ENCODE measurements around the gene NPHP3. TPM values are rescaled to one million over a fixed set of nuclear protein-coding genes. Genes with fewer than 3 reads are reported as not detected.

Gene NPHP3
- total RNA-seq, 6 experiments from 2014 or later = 17.6 to 21.6 (median 19.0) TPM

- TF ChIP-seq, protein P1, sequence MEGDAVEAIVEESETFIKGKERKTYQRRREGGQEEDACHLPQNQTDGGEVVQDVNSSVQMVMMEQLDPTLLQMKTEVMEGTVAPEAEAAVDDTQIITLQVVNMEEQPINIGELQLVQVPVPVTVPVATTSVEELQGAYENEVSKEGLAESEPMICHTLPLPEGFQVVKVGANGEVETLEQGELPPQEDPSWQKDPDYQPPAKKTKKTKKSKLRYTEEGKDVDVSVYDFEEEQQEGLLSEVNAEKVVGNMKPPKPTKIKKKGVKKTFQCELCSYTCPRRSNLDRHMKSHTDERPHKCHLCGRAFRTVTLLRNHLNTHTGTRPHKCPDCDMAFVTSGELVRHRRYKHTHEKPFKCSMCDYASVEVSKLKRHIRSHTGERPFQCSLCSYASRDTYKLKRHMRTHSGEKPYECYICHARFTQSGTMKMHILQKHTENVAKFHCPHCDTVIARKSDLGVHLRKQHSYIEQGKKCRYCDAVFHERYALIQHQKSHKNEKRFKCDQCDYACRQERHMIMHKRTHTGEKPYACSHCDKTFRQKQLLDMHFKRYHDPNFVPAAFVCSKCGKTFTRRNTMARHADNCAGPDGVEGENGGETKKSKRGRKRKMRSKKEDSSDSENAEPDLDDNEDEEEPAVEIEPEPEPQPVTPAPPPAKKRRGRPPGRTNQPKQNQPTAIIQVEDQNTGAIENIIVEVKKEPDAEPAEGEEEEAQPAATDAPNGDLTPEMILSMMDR (IDR thresholded peaks at IDR 0.05) = peak; percentile 76
- Mint-ChIP-seq H3K9me3 (no peaks in the 10 kb centered on the region), H3K4me1 (ENCODE audit: low read depth) (peaks cover 76% of the 10 kb centered on the region), H3K27me3 (ENCODE audit: insufficient read depth) (peaks cover 1% of the 10 kb centered on the region; the same call in 1 of the 2 replicates), H3K27ac (peak within 1 kb of the TSS; percentile 99), H3K36me3 (ENCODE audit: low read depth) (peaks cover 10% of the 10 kb centered on the region), H3K4me3 (peak within 1 kb of the TSS; percentile 99)
- DNase-seq = peak; percentile 64
Observed at GRCh38 chr3:132659365-132660051, 62.7 kb downstream of the NPHP3 start, which contains the start of gene ACAD11. ACAD11 (minus strand) TSS chr3:132659809; CDS start chr3:132659751, 58 bp downstream.

- Mint-ChIP-seq H3K9me3 (no peaks in the 10 kb centered on the region), H3K27me3 (ENCODE audit: insufficient read depth) (peaks cover 1% of the 10 kb centered on the region; the same call in 1 of the 2 replicates), H3K27ac (peak overlapping the region; percentile 99), H3K36me3 (ENCODE audit: low read depth) (peaks cover 10% of the 10 kb centered on the region), H3K4me3 (peak overlapping the region; percentile 99), H3K4me1 (ENCODE audit: low read depth) (peaks cover 72% of the 10 kb centered on the region)
- DNase-seq = no peak
- TF ChIP-seq, protein P1 (IDR thresholded peaks at IDR 0.05) = no peak
Observed at GRCh38 chr3:132659000-132659364, 63.2 kb downstream of the NPHP3 start.

DNA sequence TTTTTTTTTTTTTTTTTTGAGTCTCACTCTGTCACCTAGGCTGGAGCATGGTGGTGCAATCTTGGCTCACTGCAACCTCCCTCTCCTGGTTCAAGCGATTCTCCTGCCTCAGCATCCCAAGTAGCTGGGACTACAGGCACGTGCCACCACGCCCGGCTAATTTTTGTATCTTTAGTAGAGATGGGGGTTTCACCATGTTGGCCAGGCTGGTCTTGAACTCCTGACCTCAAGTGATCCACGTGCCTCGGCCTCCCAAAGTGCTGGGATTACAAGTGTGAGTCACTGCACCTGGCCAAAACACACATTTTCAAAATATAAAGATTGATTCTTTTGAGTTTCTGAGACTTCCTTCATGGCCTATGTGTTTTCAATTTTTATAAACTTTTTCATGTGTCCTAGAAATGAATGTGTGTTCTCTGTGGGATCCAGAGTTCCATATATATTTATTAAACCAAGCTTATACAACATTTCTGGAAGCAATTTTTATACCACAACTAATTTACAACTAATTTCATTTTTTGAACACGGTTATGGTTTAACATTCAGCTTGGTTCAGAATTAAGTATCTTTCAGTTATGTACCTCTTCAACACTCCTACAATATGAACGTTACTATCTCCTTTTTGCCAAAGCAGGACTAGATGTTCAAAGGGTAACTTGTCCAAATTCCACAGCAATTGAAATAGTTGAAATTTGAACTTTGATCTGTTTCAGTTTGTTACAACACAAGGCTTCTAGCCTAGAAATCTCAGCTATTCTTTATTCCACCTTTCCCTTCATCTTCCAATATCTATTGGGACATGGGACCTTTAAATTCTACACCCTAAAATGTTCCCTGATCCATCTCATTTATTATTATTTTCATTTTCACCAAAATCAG lies 64.1 kb downstream of the NPHP3 start:
- H3K36me3 Mint-ChIP-seq (ENCODE audit: low read depth) = peaks cover 10% of the 10 kb centered on the region
- TF ChIP-seq, protein P1 (IDR thresholded peaks at IDR 0.05) = no peak
- H3K4me3 Mint-ChIP-seq = peak overlapping the region; percentile 99
- peaks cover 63% of the 10 kb centered on the region for H3K4me1 Mint-ChIP-seq (ENCODE audit: low read depth)
- no peaks in the 10 kb centered on the region for H3K9me3 Mint-ChIP-seq
- peaks cover 1% of the 10 kb centered on the region; the same call in 1 of the 2 replicates for H3K27me3 Mint-ChIP-seq (ENCODE audit: insufficient read depth)
- peak overlapping the region; percentile 99 for H3K27ac Mint-ChIP-seq
- DNase-seq = no peak

GRCh38 chr3:132655471-132655870 lies 66.7 kb downstream of the NPHP3 start:
- peaks cover 1% of the 10 kb centered on the region; the same call in 1 of the 2 replicates for H3K27me3 Mint-ChIP-seq (ENCODE audit: insufficient read depth)
- H3K36me3 Mint-ChIP-seq (ENCODE audit: low read depth) = no peaks in the 10 kb centered on the region
- DNase-seq = no peak
- H3K4me1 Mint-ChIP-seq (ENCODE audit: low read depth) = peaks cover 44% of the 10 kb centered on the region
- H3K4me3 Mint-ChIP-seq = no peak overlapping the region
- no peaks in the 10 kb centered on the region for H3K9me3 Mint-ChIP-seq
- TF ChIP-seq, protein P1 (IDR thresholded peaks at IDR 0.05) = no peak
- H3K27ac Mint-ChIP-seq = no peak overlapping the region

DNA sequence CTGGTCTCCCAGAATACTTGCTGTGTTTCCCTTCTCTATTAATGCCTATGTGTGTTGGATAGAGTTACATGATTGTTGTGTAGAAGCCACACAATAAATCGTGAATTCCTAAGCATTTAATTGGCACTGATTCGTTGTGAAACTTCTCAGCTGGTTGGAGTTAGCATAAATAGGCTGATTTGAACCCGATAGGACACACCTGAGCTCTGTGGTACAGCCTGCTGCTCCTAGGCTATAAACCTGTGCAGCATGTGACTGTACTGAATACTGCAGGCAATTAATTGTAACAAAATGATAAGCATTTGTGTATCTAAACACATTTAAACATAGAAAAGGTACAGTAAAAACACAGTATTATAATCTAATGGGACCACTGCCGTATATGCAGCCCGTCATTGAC lies 67.5 kb downstream of the NPHP3 start:
- Mint-ChIP-seq H3K27ac (no peak overlapping the region), H3K27me3 (ENCODE audit: insufficient read depth) (peaks cover 1% of the 10 kb centered on the region; the same call in 1 of the 2 replicates), H3K36me3 (ENCODE audit: low read depth) (no peaks in the 10 kb centered on the region), H3K4me1 (ENCODE audit: low read depth) (peaks cover 44% of the 10 kb centered on the region), H3K4me3 (no peak overlapping the region), H3K9me3 (no peaks in the 10 kb centered on the region)
- TF ChIP-seq, protein P1 (IDR thresholded peaks at IDR 0.05) = no peak
- DNase-seq = no peak

All from HFFc6 (cell line).